ENCODE results near the gene SLC29A1. TPM values are rescaled to one million over a fixed set of nuclear protein-coding genes. Genes with fewer than 3 reads are reported as not detected.

Gene SLC29A1
- total and polyA plus RNA-seq, 7 donors, result 4.2 to 195 (median 147) TPM

GRCh38 chr6:44188819-44189218 lies 34.6 kb upstream of the SLC29A1 start:
- TF ChIP-seq, protein P1, sequence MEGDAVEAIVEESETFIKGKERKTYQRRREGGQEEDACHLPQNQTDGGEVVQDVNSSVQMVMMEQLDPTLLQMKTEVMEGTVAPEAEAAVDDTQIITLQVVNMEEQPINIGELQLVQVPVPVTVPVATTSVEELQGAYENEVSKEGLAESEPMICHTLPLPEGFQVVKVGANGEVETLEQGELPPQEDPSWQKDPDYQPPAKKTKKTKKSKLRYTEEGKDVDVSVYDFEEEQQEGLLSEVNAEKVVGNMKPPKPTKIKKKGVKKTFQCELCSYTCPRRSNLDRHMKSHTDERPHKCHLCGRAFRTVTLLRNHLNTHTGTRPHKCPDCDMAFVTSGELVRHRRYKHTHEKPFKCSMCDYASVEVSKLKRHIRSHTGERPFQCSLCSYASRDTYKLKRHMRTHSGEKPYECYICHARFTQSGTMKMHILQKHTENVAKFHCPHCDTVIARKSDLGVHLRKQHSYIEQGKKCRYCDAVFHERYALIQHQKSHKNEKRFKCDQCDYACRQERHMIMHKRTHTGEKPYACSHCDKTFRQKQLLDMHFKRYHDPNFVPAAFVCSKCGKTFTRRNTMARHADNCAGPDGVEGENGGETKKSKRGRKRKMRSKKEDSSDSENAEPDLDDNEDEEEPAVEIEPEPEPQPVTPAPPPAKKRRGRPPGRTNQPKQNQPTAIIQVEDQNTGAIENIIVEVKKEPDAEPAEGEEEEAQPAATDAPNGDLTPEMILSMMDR (IDR thresholded peaks at IDR 0.05), result no peak
- TF ChIP-seq EP300 (IDR thresholded peaks at IDR 0.05) (no peak), POLR2AphosphoS5 (IDR thresholded peaks at IDR 0.05) (no peak), POLR2A (IDR thresholded peaks at IDR 0.05) (no peak)
- Histone ChIP-seq H3K9me3 (no peaks in the 10 kb centered on the region), H3K4me1 (no peaks in the 10 kb centered on the region), H3K27me3 (no peaks in the 10 kb centered on the region), H3K36me3 (no peaks in the 10 kb centered on the region), H3K4me3 (no peak overlapping the region), H3K27ac (no peak overlapping the region)
- 75 to 85% methylated on average over 2 of the region's 2 CpGs for WGBS, 2 donors
- no peak for DNase-seq
- intact Hi-C loops (cut with DNase I), result no loop called here

DNA sequence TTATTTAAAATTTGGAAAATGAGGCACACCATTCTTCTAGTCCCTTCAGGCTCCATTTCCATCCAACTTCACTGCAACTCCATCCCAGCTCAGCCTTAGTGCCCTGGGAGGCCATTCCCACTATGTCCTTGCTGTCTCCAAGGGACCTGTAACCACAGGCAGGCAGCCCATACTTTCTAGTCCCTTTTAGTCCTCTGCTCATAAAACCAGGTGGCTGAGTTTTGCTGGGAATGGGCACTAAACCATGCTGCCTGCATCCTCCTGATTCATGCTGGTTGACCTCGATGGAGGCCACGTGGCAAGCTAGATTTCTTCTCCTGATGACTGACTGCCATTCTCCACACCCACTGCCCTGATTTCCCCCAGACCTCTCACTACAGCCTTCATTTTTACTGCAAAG lies 34.1 kb upstream of the SLC29A1 start:
- Histone ChIP-seq H3K27ac (no peak overlapping the region), H3K9me3 (no peaks in the 10 kb centered on the region), H3K27me3 (no peaks in the 10 kb centered on the region), H3K4me1 (no peaks in the 10 kb centered on the region), H3K4me3 (no peak overlapping the region), H3K36me3 (no peaks in the 10 kb centered on the region)
- no peak for DNase-seq
- intact Hi-C loops (cut with DNase I), result no loop called here
- TF ChIP-seq POLR2AphosphoS5 (IDR thresholded peaks at IDR 0.05) (no peak), EP300 (IDR thresholded peaks at IDR 0.05) (no peak), POLR2A (IDR thresholded peaks at IDR 0.05) (no peak)
- TF ChIP-seq, protein P1 (IDR thresholded peaks at IDR 0.05), result no peak
- 73 to 79% methylated on average over 2 of the region's 2 CpGs for WGBS, 2 donors

- WGBS, 2 donors, result 15 to 32% methylated on average over 2 of the region's 2 CpGs
- Histone ChIP-seq H3K27ac (no peak overlapping the region), H3K9me3 (no peaks in the 10 kb centered on the region), H3K36me3 (no peaks in the 10 kb centered on the region), H3K4me1 (no peaks in the 10 kb centered on the region), H3K4me3 (no peak overlapping the region), H3K27me3 (no peaks in the 10 kb centered on the region)
- intact Hi-C loops (cut with DNase I), result no loop called here
- no peak for TF ChIP-seq POLR2AphosphoS5 (IDR thresholded peaks at IDR 0.05)
- TF ChIP-seq, protein P1 (IDR thresholded peaks at IDR 0.05), result no peak
- TF ChIP-seq POLR2A (IDR thresholded peaks at IDR 0.05), result no peak
- no peak for TF ChIP-seq EP300 (IDR thresholded peaks at IDR 0.05)
- DNase-seq, result no peak
These were observed 32.7 kb upstream of the SLC29A1 start for GRCh38 chr6:44190715-44191114.

GRCh38 chr6:44192428-44193041 lies 30.9 kb upstream of the SLC29A1 start:
- DNase-seq, result no peak
- Histone ChIP-seq H3K4me3 (no peak overlapping the region), H3K4me1 (no peaks in the 10 kb centered on the region), H3K9me3 (no peaks in the 10 kb centered on the region), H3K36me3 (no peaks in the 10 kb centered on the region), H3K27me3 (no peaks in the 10 kb centered on the region), H3K27ac (peak overlapping the region in 1 of 4 donors; percentile 33)
- 63 to 67% methylated on average over 10 of the region's 10 CpGs for WGBS, 2 donors
- TF ChIP-seq POLR2A (IDR thresholded peaks at IDR 0.05) (no peak), POLR2AphosphoS5 (IDR thresholded peaks at IDR 0.05) (no peak), EP300 (IDR thresholded peaks at IDR 0.05) (no peak)
- TF ChIP-seq, protein P1 (IDR thresholded peaks at IDR 0.05), result no peak
- intact Hi-C loops (cut with DNase I), result no loop called here
